Liver (tissue), 3 donors: ENCODE data around the gene SEC14L6.

Source experiments
- ATF3 ChIP-seq: IDR thresholded peaks from 2 replicates; pipeline ENCODE4 v1.6.1; 2016; ENCODE audit warnings: antibody characterized with exemption
- CTCF ChIP-seq: fragments of 150-350 bp; IDR thresholded peaks from 2 replicates; pipeline ENCODE4 v1.5.1; 2017; ENCODE audit warnings: improper control_type of control experiment, low read depth, low read length; ENCODE audit not compliant: missing input control
- EGR1 ChIP-seq, 2 donors: IDR thresholded peaks; 2 replicates each; pipeline ENCODE4 v1.6.1; 2016 to 2018; ENCODE audit warnings: antibody characterized with exemption in 2 of 2, low read depth in 2 of 2
- FOXA1 ChIP-seq: IDR thresholded peaks from 2 replicates; pipeline ENCODE4 v1.6.1; 2016; ENCODE audit warnings: antibody characterized with exemption
- FOXA2 ChIP-seq: IDR thresholded peaks from 2 replicates; pipeline ENCODE4 v1.6.1; 2016; ENCODE audit warnings: antibody characterized with exemption
- GABPA ChIP-seq, 2 donors: IDR thresholded peaks in 1 of 2; conservative IDR thresholded peaks in 1 of 2; 2 replicates each; pipeline ENCODE4 v1.6.1; 2016; ENCODE audit warnings: antibody characterized with exemption in 2 of 2, mild to moderate bottlenecking in 1 of 2, moderate library complexity in 1 of 2
- MAX ChIP-seq: IDR thresholded peaks from 2 replicates; pipeline ENCODE4 v1.6.1; 2016; ENCODE audit warnings: antibody characterized with exemption
- NR2F2 ChIP-seq: IDR thresholded peaks from 2 replicates; pipeline ENCODE4 v1.6.1; 2016; ENCODE audit warnings: antibody characterized with exemption
- RAD21 ChIP-seq, 2 donors: IDR thresholded peaks; 2 replicates each; pipeline ENCODE4 v1.6.1; 2016; ENCODE audit warnings: antibody characterized with exemption in 2 of 2, mild to moderate bottlenecking in 2 of 2
- REST ChIP-seq: IDR thresholded peaks from 2 replicates; pipeline ENCODE4 v1.6.1; 2016; ENCODE audit warnings: antibody characterized with exemption, mild to moderate bottlenecking
- SP1 ChIP-seq: IDR thresholded peaks from 2 replicates; pipeline ENCODE4 v1.6.1; 2018; ENCODE audit warnings: antibody characterized with exemption, mild to moderate bottlenecking
- TAF1 ChIP-seq: conservative IDR thresholded peaks from 2 replicates; pipeline ENCODE4 v1.6.1; 2016; ENCODE audit warnings: antibody characterized with exemption, mild to moderate bottlenecking
- donor health status: healthy.
- donor health status: healthy.

GRCh38 chr22:30535182-30535581 lies 11.4 kb downstream of the SEC14L6 start:
- TF ChIP-seq CTCF (no peak), NR2F2 (no peak), ATF3 (no peak), REST (no peak), EGR1 (IDR thresholded peaks at IDR 0.05; ENCODE audit: low read depth in 2 of 2) (no peak), TAF1 (no peak), MAX (no peak), RAD21 (IDR thresholded peaks at IDR 0.05) (no peak), SP1 (no peak), FOXA1 (no peak), FOXA2 (no peak), GABPA (IDR thresholded peaks at IDR 0.05 in 1 of 2, conservative IDR thresholded peaks at IDR 0.05 in 1 of 2) (no peak)
